Immature natural killer cell (primary cell): ENCODE measurements around the gene NETO1. TPM values are rescaled to one million over a fixed set of nuclear protein-coding genes. Genes with fewer than 3 reads are reported as not detected.

Experiments used
- DNase-seq, 3 donors: peaks; one replicate each; pipeline ENCODE4 v3.0.0; 2022; ENCODE audit warnings: mixed read lengths in 1 of 3
- H3K27ac Mint-ChIP-seq, 6 donors: one replicate each; pipeline ENCODE4 v1.8.0; 2020; ENCODE audit warnings: mixed read lengths in 6 of 6, mild to moderate bottlenecking in 5 of 6, inconsistent platforms in 4 of 6, moderate library complexity in 3 of 6
- H3K27me3 Mint-ChIP-seq, 3 donors: one replicate each; pipeline ENCODE4 v1.8.0; 2020 to 2021; ENCODE audit warnings: low read depth in 3 of 3, mild to moderate bottlenecking in 3 of 3, mixed read lengths in 3 of 3, moderate library complexity in 3 of 3, inconsistent platforms in 1 of 3
- H3K36me3 Mint-ChIP-seq, 3 donors: one replicate each; pipeline ENCODE4 v1.8.0; 2020; ENCODE audit warnings: mixed read lengths in 3 of 3, inconsistent platforms in 2 of 3, mild to moderate bottlenecking in 2 of 3
- H3K4me1 Mint-ChIP-seq, 2 donors: one replicate each; pipeline ENCODE4 v1.8.0; 2020; ENCODE audit warnings: inconsistent platforms in 2 of 2, mild to moderate bottlenecking in 2 of 2, mixed read lengths in 2 of 2, moderate library complexity in 1 of 2
- H3K4me3 Mint-ChIP-seq, 5 donors: one replicate each; pipeline ENCODE4 v1.8.0; 2020; ENCODE audit warnings: mild to moderate bottlenecking in 5 of 5, mixed read lengths in 5 of 5, inconsistent platforms in 3 of 5, moderate library complexity in 3 of 5
- H3K9me3 Mint-ChIP-seq, 6 donors: one replicate each; pipeline ENCODE4 v1.8.0; 2020; ENCODE audit warnings: mild to moderate bottlenecking in 6 of 6, mixed read lengths in 6 of 6, inconsistent platforms in 4 of 6, moderate library complexity in 3 of 6
- polyA plus RNA-seq, 3 donors: library from polyadenylated mRNA; unstranded; fragments of 300-500 nt; fragmentation: Illumina TruSeq; gene quantifications; one replicate each; pipeline ENCODE4 v1.2.3, GENCODE V29; 2021

The NETO1 gene
- polyA plus RNA-seq, 3 donors from 2014 or later = not detected

DNA sequence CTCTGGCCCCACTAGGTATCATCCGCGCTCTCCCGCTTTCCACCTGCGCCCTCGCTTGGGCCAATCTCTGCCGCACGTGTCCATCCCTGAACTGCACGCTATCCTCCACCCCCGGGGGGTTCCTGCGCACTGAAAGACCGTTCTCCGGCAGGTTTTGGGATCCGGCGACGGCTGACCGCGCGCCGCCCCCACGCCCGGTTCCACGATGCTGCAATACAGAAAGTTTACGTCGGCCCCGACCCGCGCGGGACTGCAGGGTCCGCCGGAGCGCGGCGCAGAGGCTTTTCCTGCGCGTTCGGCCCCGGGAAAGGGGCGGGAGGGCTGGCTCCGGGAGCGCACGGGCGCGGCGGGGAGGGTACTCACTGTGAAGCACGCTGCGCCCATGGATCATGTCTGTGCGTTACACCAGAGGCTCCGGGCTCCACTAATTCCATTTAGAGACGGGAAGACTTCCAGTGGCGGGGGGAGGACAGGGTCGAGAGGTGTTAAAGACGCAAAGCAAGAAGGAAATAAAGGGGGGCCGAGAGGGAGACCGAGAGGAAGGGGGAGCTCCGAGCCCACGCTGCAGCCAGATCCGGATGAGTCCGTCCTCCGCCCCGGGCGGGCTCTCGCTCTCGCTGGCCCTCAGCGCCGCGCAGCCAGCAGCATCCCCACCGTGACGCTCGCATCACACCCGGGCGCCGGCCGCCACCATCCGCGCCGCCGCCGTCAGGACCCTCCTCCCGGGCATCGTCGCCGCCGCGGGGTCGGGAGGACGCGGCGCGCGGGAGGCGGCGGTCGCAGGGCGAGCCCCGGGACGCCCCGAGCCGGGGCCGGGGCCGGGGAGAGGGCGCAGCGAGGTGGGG lies 664 bp downstream of the NETO1 start:
- peaks cover 0 to 3% (median 0%) of the 10 kb centered on the region in 3 donors for H3K36me3 Mint-ChIP-seq
- no peak for DNase-seq
- H3K27me3 Mint-ChIP-seq = peaks cover 2 to 13% (median 4%) of the 10 kb centered on the region in 3 donors
- no peaks in the 10 kb centered on the region for H3K4me1 Mint-ChIP-seq
- H3K9me3 Mint-ChIP-seq = peaks cover 9 to 45% (median 19%) of the 10 kb centered on the region in 6 donors
- H3K27ac Mint-ChIP-seq = no peak overlapping the region
- H3K4me3 Mint-ChIP-seq = no peak overlapping the region

DNA sequence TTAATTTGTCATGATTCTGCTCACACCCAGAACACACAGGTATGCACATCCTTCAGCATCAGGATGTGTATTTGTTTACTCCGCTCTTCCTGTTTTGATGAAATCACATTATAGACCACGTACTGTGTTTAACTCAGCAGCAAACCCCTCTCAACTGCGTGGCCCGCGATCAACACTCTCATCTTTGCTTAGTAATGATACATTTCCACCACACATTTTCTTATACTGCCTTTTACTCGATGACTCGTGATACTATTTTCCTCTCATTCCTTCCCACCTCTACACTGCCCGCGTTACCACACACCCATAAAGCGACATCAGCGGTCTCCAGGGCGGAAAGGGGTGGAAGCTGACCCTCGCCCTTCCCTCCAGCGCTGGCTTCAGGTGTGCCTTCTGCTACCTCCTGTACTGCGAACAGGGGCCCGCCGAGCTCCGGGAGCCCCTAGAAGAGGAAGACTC lies 1.3 kb downstream of the NETO1 start:
- Mint-ChIP-seq H3K27me3 (peaks cover 2 to 13% (median 4%) of the 10 kb centered on the region in 3 donors), H3K9me3 (peaks cover 9 to 50% (median 21%) of the 10 kb centered on the region in 6 donors), H3K27ac (no peak overlapping the region), H3K36me3 (peaks cover 0 to 3% (median 0%) of the 10 kb centered on the region in 3 donors), H3K4me3 (no peak overlapping the region), H3K4me1 (no peaks in the 10 kb centered on the region)
- DNase-seq = no peak

DNA sequence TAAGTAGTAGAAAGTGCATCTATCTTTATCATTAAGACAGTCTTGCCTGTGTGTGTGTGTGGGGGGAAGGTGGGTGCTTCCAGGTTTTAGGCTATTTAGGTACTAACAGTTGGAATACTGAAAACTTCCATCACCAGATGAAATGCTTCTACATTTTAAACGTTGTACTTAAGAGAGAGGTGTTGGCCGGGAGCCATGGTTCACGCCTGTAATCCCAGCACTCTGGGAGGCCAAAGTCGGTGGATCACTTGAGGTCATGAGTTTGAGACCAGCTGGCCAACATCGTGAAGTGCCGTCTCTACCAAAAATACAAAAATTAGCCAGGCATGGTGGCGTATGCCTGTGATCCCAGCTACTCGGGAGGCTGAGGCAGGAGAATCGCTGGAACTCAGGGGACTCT lies 4.0 kb downstream of the NETO1 start:
- peaks cover 6 to 40% (median 14%) of the 10 kb centered on the region in 6 donors for H3K9me3 Mint-ChIP-seq
- peaks cover 0 to 3% (median 0%) of the 10 kb centered on the region in 3 donors for H3K36me3 Mint-ChIP-seq

DNA sequence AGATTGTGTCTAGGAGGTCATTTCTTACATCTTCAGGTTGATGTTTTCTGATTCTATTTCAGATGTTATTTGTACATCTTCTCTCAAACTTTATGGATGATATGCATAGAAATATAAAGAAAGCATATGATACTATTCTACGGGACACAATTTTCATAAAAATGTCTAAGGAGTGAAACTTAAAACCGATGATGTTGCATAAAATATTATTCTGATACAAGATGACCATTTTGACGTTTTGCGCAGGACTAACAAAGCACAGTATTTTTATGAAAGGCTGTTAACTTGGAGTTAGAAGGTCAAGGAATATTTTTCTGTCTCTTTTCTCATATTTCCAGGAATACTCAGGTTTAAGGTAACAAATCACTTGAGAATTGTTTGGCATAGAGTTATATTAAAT lies 8.7 kb downstream of the NETO1 start:
- no peak overlapping the region for H3K27ac Mint-ChIP-seq
- no peak for DNase-seq
- no peak overlapping the region for H3K4me3 Mint-ChIP-seq
- peaks cover 2 to 41% (median 15%) of the 10 kb centered on the region in 6 donors for H3K9me3 Mint-ChIP-seq
- H3K36me3 Mint-ChIP-seq = no peaks in the 10 kb centered on the region
- H3K4me1 Mint-ChIP-seq = no peaks in the 10 kb centered on the region
- peaks cover 0 to 2% (median 2%) of the 10 kb centered on the region in 3 donors for H3K27me3 Mint-ChIP-seq

More for the DNA sequence above, 4.0 kb downstream of the NETO1 start:
- peaks cover 2 to 9% (median 4%) of the 10 kb centered on the region in 3 donors for H3K27me3 Mint-ChIP-seq
- no peak overlapping the region for H3K27ac Mint-ChIP-seq
- H3K4me3 Mint-ChIP-seq = no peak overlapping the region
- DNase-seq = no peak
- H3K4me1 Mint-ChIP-seq = no peaks in the 10 kb centered on the region

DNA sequence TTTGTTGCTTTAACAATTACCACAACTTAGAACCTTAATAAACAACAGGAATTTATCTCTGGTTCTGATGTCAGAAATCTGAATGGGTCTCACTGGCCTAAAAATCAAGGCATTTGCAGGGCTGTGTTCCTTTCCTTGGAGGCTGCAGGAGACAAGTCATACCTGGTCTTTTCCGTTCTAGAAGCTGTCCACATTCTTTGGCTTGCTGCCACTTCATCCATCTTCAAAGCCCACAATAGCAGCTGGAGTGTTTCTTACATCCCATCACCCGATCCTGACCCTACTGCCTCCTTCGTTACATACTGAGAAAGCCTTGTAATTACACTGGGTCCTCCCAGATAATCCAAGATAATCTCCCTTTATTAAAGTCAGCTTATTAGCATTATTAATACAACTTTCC lies 18.1 kb downstream of the NETO1 start:
- no peaks in the 10 kb centered on the region for H3K4me1 Mint-ChIP-seq

DNA sequence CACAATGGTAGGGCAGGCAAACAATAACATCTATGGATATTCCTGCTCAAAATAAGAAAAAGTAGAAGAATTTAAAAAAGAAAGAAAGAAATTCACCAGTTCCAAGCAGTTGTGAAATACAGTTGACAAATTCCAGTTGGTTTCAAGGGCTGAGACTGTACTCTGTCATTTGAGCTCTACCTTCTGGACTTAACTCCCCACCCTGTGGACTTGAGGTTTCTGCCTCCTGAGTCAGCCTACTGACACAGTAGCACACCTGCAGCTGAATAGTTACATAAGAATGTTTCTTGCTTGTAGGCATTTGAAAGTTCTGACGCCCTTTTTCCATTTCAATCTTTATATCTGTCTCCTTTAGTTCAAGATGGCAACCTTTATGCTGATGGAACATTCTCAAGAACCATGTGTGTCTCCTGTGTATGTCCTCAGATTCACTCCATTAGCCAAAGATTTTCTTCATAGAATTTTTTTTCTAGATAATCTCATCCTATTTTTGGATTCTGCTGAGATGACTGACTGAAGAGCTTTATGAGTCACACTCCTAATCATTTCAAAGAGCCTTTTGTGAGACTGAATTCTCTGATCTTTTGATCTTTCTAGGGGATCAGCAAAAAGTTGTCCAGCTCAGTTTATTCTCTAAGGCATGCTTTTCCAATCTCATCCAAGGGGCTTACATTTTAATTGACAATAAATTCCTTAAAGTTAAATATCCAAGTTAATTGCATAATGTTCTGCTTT lies 19.1 kb downstream of the NETO1 start:
- no peak for DNase-seq
- Mint-ChIP-seq H3K27me3 (peaks cover 0 to 3% (median 0%) of the 10 kb centered on the region in 3 donors), H3K4me3 (no peak overlapping the region), H3K27ac (no peak overlapping the region), H3K4me1 (no peaks in the 10 kb centered on the region), H3K9me3 (peaks cover 7 to 55% (median 21%) of the 10 kb centered on the region in 6 donors), H3K36me3 (no peaks in the 10 kb centered on the region)

More for the DNA sequence above, 18.1 kb downstream of the NETO1 start:
- Mint-ChIP-seq H3K27ac (no peak overlapping the region), H3K36me3 (no peaks in the 10 kb centered on the region), H3K4me3 (no peak overlapping the region), H3K27me3 (peaks cover 0 to 3% (median 0%) of the 10 kb centered on the region in 3 donors), H3K9me3 (peaks cover 5 to 48% (median 19%) of the 10 kb centered on the region in 6 donors)
- no peak for DNase-seq

DNA sequence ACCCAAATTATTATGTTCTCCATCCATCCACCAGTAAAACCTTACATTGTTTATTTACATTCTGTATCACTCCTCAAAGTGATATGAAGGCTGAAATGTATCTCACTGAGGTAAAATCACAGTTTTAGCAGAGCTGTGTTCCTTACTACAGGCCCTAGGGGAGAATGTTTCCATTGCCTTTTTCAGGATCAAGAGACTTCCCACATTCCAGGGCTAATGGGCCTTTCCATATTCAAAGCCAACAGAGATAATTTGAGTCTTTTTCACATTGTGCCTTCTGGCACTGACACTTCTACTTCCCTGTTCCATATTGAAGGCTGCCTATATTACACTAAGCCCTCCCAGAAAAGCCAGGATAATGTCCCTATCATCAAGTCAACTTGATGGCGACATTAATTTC lies 20.0 kb downstream of the NETO1 start:
- Mint-ChIP-seq H3K4me1 (no peaks in the 10 kb centered on the region), H3K9me3 (peaks cover 8 to 57% (median 21%) of the 10 kb centered on the region in 6 donors), H3K36me3 (no peaks in the 10 kb centered on the region), H3K27me3 (peaks cover 0 to 3% (median 0%) of the 10 kb centered on the region in 3 donors), H3K27ac (no peak overlapping the region), H3K4me3 (no peak overlapping the region)
- no peak for DNase-seq

DNA sequence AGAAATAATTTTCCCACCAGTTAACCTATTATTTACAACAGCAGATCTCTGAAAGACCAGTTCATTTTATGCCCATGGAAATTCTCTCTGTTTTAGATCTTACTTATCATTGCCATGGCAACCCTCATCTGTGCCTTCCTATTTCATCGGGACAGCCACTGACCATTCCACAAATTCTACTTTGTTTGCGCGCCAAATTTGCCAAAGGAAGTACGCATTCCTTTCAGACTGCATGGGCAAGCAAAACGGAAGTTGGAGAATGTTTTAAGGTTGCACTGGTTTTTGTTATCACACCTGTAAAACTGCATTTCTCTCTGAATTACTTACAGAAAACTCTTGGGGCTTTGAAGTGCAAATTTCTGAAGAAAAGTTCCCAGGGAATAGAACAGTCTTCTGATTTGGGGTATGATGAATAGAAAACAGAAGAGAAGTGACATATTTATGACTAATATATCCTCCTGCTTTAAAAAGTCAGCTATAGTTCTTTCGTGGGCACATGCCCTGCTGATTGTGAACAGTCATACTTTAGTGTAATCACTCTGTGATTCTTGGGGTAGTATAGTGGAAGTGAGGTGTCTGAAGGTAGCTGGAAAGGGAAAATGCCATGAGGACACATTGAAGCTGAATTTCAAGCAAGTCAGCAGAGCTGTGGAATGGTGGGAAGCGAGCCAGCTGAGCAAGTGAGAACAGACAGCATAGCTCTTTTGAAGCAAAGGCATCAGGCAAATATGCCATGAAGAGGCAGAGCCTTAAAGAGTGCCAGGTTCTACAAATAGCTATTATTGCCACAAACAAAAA lies 20.9 kb downstream of the NETO1 start:
- Mint-ChIP-seq H3K9me3 (peaks cover 8 to 57% (median 20%) of the 10 kb centered on the region in 6 donors), H3K4me1 (no peaks in the 10 kb centered on the region), H3K27me3 (peaks cover 0 to 5% (median 0%) of the 10 kb centered on the region in 3 donors), H3K4me3 (no peak overlapping the region), H3K36me3 (no peaks in the 10 kb centered on the region), H3K27ac (no peak overlapping the region)
- no peak for DNase-seq

DNA sequence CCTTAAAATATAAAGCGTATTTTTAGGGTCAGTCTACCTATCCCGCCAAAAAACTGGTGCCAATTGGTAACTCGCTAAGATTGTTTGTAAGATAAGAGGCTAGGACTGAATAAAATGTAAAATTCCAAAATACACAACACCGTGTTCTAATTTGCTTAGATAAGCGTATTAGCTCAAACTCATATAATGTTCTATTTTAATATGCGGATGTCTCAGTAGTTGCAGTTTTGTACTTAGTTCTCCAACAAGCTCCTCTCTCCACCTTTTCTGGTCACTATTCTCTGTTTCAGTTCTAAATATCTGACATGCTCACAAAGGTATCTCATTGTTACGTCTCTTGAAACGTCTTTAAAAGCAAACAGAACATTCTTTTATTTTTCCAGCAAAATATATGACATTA lies 24.0 kb downstream of the NETO1 start:
- DNase-seq = no peak
- peaks cover 9 to 42% (median 19%) of the 10 kb centered on the region in 6 donors for H3K9me3 Mint-ChIP-seq
- H3K27me3 Mint-ChIP-seq = peaks cover 0 to 2% (median 0%) of the 10 kb centered on the region in 3 donors
- H3K27ac Mint-ChIP-seq = no peak overlapping the region
- H3K4me1 Mint-ChIP-seq = no peaks in the 10 kb centered on the region
- no peak overlapping the region for H3K4me3 Mint-ChIP-seq
- no peaks in the 10 kb centered on the region for H3K36me3 Mint-ChIP-seq

DNA sequence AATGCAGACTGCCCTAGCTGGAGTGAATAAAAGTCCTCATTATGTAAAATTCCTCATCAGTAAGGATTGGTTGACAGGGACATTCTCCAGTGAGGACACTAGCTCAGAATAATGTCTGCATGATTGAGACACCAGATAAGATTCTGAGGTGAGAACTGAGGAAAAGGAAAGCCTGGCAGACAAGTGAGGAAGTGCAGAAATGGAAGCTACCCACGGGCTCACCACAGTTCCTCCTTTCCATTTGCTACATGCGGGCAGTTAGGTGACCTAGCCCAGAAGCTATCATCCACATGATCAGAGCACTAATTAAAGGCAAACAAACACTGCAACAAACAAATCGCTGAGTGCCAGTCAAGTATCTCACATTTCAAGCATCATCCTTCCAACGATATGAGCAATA lies 27.7 kb downstream of the NETO1 start:
- DNase-seq = no peak
- Mint-ChIP-seq H3K27me3 (peaks cover 0 to 2% (median 0%) of the 10 kb centered on the region in 3 donors), H3K4me3 (no peak overlapping the region), H3K9me3 (peaks cover 6 to 30% (median 16%) of the 10 kb centered on the region in 6 donors), H3K4me1 (no peaks in the 10 kb centered on the region), H3K36me3 (no peaks in the 10 kb centered on the region), H3K27ac (no peak overlapping the region)

DNA sequence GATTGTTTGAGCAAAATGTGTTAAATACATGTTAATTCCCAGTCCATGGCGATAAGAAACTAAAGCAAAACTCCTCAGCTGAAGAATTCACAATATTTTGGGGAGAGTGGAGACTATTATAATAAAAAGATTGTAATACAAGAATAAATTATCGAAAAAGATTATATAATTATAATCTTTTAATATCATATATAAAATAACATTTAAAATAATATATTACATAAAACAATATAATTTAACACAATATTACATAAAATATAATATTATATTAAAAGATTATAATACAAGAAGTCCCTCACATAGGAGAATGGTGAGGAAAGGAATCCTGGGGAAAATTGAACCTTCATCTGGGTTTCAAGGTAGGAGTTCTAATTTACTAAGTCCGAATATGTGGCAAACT lies 33.1 kb downstream of the NETO1 start:
- Mint-ChIP-seq H3K9me3 (peaks cover 8 to 44% (median 17%) of the 10 kb centered on the region in 6 donors), H3K4me1 (no peaks in the 10 kb centered on the region), H3K4me3 (no peak overlapping the region), H3K27ac (no peak overlapping the region), H3K36me3 (peaks cover 0 to 5% (median 0%) of the 10 kb centered on the region in 3 donors), H3K27me3 (no peaks in the 10 kb centered on the region)
- DNase-seq = no peak

DNA sequence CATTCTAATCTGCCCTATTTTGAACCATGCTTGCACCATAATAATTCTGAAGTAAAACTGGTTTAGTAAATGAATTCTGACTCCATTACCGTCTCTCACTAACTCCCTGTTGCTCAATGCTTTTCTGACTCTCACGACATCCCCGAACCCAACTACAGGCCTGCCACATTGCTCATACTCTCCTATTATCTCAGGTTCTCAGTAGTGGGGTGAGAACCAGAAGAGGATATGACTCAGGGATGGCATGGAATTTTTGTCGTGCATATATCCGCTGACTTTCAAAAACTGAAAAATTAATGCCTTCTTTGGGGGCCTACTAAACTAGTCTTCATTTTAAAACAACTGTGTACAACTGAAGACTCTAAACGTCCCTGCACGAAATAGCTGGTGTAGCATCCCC lies 34.3 kb downstream of the NETO1 start:
- Mint-ChIP-seq H3K9me3 (peaks cover 9 to 47% (median 18%) of the 10 kb centered on the region in 6 donors), H3K27me3 (no peaks in the 10 kb centered on the region), H3K36me3 (peaks cover 0 to 5% (median 0%) of the 10 kb centered on the region in 3 donors), H3K27ac (no peak overlapping the region), H3K4me3 (no peak overlapping the region), H3K4me1 (no peaks in the 10 kb centered on the region)
- no peak for DNase-seq

DNA sequence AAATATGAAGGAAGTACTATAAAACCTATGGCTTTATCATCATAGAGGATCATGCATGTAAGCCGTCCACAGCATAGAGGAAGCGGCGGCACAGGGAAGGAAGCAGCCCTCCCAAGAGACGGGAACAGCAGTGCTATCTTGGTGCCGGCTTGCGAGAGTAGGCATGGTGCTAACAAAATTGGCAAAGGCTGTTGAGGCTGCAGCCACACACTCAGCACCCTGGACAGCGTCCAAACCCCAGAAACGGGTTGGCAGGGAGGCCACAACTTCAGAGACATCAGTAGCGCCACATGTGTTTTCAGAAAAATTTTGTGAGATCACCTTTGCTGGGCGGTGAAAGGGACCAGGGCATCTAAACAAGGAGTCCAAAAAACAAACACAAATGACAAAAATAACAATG lies 37.7 kb downstream of the NETO1 start:
- Mint-ChIP-seq H3K9me3 (peaks cover 5 to 33% (median 18%) of the 10 kb centered on the region in 6 donors), H3K27me3 (peaks cover 0 to 2% (median 0%) of the 10 kb centered on the region in 3 donors), H3K4me3 (no peak overlapping the region), H3K36me3 (peaks cover 0 to 5% (median 0%) of the 10 kb centered on the region in 3 donors), H3K4me1 (no peaks in the 10 kb centered on the region), H3K27ac (no peak overlapping the region)
- DNase-seq = no peak
